Umbilical cord (tissue), 2 donors: ENCODE data around the gene MS4A6A. TPM values are rescaled to one million over a fixed set of nuclear protein-coding genes. Genes with fewer than 3 reads are reported as not detected.
"Not testable (repeated sequence)": the region's sequence is repeated elsewhere in the genome, so short reads cannot be mapped to it uniquely, and the experiment has no call there.

Experiments used
- DNase-seq: peaks from one replicate; pipeline ENCODE4 v3.0.0-alpha.2; 2015; ENCODE audit warnings: low spot score
- total RNA-seq: library from RNA; depleted of rRNA; stranded (reverse); fragments of >200 nt; gene quantifications from one replicate; pipeline ENCODE4 v1.2.3, GENCODE V29; 2014; ENCODE audit warnings: low replicate concordance; ENCODE audit not compliant: insufficient read depth

The MS4A6A gene
- total RNA-seq, 1 donor from 2014 or later: 41.7 TPM

GRCh38 chr11:60129853-60130252, 53.0 kb downstream of the MS4A6A start:
- no peak for DNase-seq

GRCh38 chr11:60128866-60129265, 54.0 kb downstream of the MS4A6A start:
- DNase-seq: not testable (repeated sequence)

GRCh38 chr11:60128376-60128775, 54.5 kb downstream of the MS4A6A start:
- no peak for DNase-seq

- DNase-seq: no peak
Measured at GRCh38 chr11:60127311-60127811, 55.5 kb downstream of the MS4A6A start.

- DNase-seq: no peak
Measured at GRCh38 chr11:60125956-60126585, 56.8 kb downstream of the MS4A6A start.

- DNase-seq: no peak
Measured at GRCh38 chr11:60124802-60125432, 58.0 kb downstream of the MS4A6A start.

Other genes with a start within 250 kb of the MS4A6A start
- gene OOSP1, start 244.7 kb downstream of the MS4A6A start, total RNA-seq: not detected
- not detected for gene OOSP4A, start 219.1 kb downstream of the MS4A6A start, total RNA-seq
- gene OOSP4B, start 165.9 kb downstream of the MS4A6A start, total RNA-seq: not detected
- gene OOSP2, start 142.7 kb downstream of the MS4A6A start, total RNA-seq: 3.4 TPM
- 7.2 TPM for gene MS4A3, start 126.4 kb downstream of the MS4A6A start, total RNA-seq
- gene MS4A2, start 94.4 kb downstream of the MS4A6A start, total RNA-seq: 7.0 TPM
- gene MS4A4E, start 60.1 kb upstream of the MS4A6A start, total RNA-seq: not detected
- 11.6 TPM for gene MS4A4A, start 97.6 kb upstream of the MS4A6A start, total RNA-seq
- not detected for gene MS4A6E, start 144.2 kb upstream of the MS4A6A start, total RNA-seq
- gene MS4A7, start 195.4 kb upstream of the MS4A6A start, total RNA-seq: 14.9 TPM
- 2.4 TPM for gene MS4A14, start 213.4 kb upstream of the MS4A6A start, total RNA-seq
- not detected for gene MS4A5, start 246.5 kb upstream of the MS4A6A start, total RNA-seq